NK-92 (cell line): ENCODE data around the gene EMC10.

Source experiments
- DNase-seq: peaks from one replicate; lab custom pipeline; 2025; ENCODE audit not compliant: unreplicated experiment; lab: John Stamatoyannopoulos, UW

Gene EMC10

DNA sequence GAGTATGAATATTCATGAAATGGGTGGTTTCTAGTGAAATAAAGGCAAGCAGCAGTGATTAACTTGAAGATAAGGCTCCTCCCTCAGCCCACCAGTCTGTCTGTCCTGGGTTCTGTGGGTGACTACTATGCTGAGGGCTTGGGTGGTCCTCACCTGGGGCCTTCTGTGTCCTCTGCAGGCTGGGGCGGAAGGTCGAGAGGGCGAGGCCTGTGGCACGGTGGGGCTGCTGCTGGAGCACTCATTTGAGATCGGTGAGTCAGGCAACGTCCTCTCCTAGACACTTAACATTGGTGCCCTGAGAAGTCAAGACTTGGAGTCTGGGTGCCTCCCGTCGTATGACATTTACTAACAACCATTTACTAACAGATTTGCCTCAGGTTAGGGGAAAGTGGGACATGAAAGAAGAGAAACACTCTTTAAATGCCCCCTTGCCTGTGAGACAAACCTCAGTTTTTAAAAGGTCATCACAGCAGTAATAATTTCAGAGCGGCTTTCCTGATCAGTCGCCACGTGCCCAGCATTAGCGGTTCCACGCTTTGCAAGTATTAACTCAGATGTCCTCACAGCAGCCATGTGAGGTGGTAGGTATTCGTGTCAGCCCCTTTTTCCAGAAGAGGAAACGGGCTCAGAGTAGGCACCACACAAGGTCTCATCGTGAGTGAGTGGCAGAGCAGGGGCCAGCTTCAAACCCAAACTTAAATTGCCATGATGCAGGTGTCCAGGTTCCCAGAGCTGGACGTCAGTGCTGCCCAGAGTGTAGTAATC is 1.6 kb downstream of the EMC10 start:
- DNase-seq, result no peak

DNA sequence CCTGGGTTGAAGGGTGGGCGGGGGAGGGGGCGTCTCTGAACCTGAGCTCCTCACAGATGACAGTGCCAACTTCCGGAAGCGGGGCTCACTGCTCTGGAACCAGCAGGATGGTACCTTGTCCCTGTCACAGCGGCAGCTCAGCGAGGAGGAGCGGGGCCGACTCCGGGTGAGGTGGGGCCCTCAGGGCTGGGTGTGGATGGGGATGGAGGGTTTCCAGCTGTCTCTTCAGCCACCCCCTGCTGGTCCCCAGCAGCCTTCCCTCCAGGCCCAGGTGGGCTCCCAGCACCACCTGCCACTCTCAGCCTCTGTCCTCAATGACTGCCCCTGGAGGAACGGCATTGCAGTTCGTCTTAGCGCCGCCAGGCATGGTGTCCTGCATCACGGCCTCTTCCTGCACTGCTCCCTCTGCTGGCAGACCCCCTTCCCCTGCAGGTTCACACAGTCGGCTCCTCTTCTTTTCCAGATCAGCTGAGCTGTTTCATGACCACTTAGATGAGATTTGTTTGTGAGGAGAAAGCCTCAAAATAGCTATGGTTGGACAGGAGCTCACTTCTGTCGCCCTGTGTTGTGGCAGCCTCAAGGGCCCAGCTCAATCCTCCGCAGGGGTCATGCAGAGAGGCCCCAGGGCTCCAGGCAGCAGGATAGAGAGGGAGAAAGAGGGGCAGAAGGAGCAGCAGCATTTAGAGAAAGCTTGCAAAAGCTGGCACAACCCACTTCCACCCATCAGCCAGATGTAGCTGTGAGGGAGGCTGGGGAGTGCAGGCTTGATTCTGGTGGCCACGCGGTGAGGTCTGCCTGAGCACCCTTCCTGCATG is 2.8 kb downstream of the EMC10 start:
- DNase-seq, result no peak

GRCh38 chr19:50479761-50480251 is 3.5 kb downstream of the EMC10 start:
- DNase-seq, result no peak

DNA sequence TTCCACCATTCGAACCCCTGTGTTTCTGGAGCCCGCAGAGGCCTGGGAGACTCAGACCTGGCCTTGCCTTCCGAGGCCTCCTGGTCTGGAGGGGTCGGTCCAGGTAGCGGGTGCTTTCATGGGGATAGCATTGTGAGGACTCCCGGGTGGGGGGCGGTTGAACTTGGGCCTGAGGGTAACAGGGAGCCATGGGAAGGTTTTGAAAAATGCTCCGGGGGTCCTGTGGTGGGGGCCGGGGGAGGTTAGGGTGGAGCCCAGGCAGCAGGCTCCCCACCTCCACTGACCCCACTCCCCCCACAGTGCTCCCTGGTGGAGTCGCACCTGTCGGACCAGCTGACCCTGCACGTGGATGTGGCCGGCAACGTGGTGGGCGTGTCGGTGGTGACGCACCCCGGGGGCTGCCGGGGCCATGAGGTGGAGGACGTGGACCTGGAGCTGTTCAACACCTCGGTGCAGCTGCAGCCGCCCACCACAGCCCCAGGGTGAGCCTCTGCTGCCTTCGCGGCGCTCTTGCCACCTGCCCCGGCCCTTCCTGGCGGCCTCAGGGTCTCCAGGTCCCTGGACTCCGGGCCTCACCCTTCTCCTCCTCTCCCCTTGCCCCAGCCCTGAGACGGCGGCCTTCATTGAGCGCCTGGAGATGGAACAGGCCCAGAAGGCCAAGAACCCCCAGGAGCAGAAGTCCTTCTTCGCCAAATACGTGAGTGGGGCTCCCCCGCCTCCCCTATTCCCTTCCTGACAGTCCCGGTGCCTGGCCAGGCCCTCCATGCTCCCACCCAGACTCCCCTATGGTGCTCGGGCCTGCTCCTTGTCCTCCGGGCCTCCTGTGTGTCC is 4.2 kb downstream of the EMC10 start:
- DNase-seq, result no peak

- no peak for DNase-seq
These were observed 5.2 kb downstream of the EMC10 start for GRCh38 chr19:50481351-50482149.

GRCh38 chr19:50482271-50482855 is 6.1 kb downstream of the EMC10 start:
- DNase-seq, result no peak

DNA sequence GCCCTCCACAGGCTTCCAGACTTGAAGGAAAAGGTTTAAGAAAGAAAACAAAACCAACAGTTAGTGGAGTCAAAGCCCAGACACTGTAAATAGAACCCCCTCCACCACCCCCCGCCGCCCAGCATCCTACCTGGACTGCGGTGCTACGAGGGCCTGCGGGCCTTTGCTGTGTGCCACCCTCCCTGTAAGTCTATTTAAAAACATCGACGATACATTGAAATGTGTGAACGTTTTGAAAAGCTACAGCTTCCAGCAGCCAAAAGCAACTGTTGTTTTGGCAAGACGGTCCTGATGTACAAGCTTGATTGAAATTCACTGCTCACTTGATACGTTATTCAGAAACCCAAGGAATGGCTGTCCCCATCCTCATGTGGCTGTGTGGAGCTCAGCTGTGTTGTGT is 6.6 kb downstream of the EMC10 start:
- no peak for DNase-seq

DNA sequence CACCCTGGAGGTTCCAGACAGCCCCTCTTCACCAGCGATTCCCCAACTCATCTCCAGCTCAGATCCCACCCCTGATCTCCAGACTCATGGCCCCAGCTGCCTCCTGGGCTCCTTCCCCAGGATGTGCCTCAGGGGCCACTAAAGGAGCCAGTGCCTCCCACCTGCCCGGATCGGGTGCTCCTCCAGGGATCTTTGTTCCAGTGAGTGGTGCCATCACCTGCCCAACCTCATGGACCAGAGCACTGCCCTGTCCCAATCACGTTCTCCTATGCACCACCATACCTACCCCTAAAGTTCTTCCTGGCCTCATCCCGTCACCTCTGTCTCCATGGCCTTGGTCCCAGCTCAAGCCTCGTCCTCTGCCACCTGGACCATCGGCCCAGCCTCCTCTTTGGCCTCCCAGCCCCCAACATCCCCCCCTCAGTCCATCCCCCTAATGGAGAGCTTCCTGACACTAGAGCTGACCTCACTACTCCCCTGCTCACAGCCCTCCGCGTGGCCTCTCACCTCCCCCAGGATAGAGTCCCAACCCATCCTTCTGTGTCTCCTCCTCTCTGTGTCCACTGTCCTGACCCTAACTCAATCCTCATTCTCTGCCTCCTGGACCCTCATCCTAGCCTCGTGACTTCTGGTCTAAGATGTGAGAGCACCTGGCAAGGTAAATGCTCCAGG is 9.1 kb downstream of the EMC10 start:
- no peak for DNase-seq

DNA sequence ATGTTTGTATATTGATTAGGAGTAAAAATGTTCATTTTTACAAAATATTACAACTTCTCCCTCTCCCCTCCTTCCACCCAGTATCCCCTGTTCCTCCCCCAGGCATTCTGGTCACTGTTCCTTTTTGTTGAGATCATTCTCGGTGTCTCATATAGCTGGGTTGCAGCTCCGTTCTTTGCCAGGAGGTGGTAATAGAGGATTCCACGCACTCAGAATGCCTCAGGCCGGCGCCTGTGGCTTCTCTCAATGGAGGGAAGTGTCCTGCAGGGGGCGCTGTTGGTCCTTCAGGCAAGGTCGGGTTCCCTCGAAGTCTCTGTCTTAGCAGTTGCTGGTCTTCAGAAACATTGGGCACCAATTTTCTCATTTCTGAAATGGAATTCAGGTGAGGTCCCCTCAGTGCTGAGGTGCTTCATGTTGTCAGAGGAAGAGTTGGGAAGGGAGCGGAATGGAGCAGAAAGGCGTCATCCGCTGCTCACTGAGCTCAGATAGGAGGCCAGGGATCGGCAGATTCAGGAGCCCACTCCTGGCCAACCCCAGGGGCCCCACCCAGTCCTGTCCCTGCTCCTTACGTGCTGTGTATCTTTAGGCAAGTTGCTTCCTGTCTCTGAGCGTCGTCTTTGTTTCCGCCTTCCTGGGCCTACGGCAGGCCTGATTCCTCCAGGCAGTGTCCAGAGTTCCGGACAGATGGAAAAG is 10.7 kb downstream of the EMC10 start:
- no peak for DNase-seq

GRCh38 chr19:50488389-50489194 is 12.3 kb downstream of the EMC10 start:
- no peak for DNase-seq

GRCh38 chr19:50489461-50490011 is 13.2 kb downstream of the EMC10 start:
- no peak for DNase-seq

- no peak for DNase-seq
These were observed 14.1 kb downstream of the EMC10 start for GRCh38 chr19:50490411-50490811.

DNA sequence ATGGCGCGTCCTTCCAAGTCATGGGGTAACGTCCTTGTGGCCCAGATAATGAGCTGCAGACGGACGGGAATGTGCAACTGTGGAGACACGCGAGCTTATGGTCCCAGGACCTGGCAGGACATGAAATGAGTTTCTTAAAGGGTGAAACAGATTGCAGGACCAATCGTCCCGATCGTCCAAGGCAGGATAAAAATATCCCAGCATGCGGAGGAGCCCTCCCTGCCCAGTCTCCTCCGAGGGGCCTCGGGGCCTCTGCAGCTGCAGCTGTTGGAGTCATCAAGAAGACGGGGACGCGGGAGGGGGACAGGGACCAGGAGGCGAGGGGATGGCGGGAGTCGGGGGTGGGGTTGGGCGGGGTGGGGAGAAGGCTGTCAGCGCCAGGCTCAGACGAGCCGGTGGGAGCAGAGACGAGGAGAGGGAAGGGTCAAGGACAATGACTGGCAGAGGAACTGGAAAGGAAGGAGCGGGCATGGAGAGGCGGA is 14.7 kb downstream of the EMC10 start:
- DNase-seq, result no peak

- DNase-seq, result no peak
These were observed 16.2 kb downstream of the EMC10 start for GRCh38 chr19:50492303-50493052.

GRCh38 chr19:50493171-50493570 is 16.9 kb downstream of the EMC10 start:
- DNase-seq, result no peak

DNA sequence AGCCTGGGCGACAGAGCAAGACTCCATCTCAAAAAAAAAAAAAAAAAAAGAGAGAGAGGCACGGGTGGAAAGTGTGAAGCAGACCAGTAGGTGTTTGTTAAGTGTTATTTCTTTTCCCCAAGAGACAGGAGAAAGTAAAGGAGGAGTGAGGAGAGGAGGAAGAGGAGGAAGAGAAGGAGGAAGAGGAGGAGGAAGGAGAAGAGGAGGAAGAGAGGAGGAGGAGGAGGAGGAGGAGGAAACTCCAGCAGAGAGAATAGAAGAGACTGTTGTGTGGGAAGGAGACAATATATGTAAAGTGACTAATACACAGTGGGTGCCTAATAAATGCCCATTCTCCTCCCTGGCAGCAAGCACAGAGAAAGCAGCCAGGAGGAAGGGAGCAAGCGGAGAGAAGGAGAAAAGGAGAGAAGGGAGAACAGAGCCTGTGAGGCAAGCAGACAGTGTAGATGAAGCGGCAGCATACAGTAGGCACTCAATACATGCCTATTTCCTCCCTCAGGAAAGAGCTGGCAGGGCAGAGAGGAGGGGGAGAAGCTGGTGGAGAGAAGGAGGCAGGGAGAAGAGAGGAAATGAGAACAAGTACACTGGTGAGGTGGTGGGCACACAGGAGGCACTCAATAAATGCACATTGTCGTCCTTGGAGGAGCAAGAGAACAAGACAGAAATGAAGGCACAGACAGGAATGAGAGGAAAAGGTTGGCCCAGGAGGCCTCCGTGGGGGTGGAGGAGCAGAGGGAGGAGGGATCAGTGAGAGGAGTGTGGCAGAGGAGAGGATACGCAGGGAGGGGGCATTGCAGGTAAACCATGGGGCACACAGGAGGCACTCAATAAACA is 18.1 kb downstream of the EMC10 start:
- DNase-seq, result no peak
